GM18517 (cell line): ENCODE results near the gene SLC22A4.

Source experiments
- ATAC-seq: cut with Tn5 transposase; IDR thresholded peaks from one replicate; pipeline ENCODE4 v1.9.1; 2021; ENCODE audit warnings: mild to moderate bottlenecking, moderate library complexity; ENCODE audit not compliant: unreplicated experiment

The SLC22A4 gene

GRCh38 chr5:132297211-132297940, 3.2 kb downstream of the SLC22A4 start:
- ATAC-seq: no peak

- no peak for ATAC-seq
Measured at GRCh38 chr5:132298298-132299212, 4.4 kb downstream of the SLC22A4 start.

GRCh38 chr5:132299917-132300316, 5.7 kb downstream of the SLC22A4 start:
- ATAC-seq: no peak

- no peak for ATAC-seq
Measured at GRCh38 chr5:132300577-132301343, 6.6 kb downstream of the SLC22A4 start.

GRCh38 chr5:132301344-132302271, 7.4 kb downstream of the SLC22A4 start:
- ATAC-seq: no peak

GRCh38 chr5:132302413-132302812, 8.2 kb downstream of the SLC22A4 start:
- no peak for ATAC-seq

GRCh38 chr5:132303589-132303988, 9.4 kb downstream of the SLC22A4 start:
- ATAC-seq: no peak

- no peak for ATAC-seq
Measured at GRCh38 chr5:132305420-132305819, 11.2 kb downstream of the SLC22A4 start.

- no peak for ATAC-seq
Measured at GRCh38 chr5:132308701-132309100, 14.5 kb downstream of the SLC22A4 start.

GRCh38 chr5:132309679-132310078, 15.5 kb downstream of the SLC22A4 start:
- no peak for ATAC-seq

- ATAC-seq: no peak
Measured at GRCh38 chr5:132310141-132310834, 16.1 kb downstream of the SLC22A4 start.

GRCh38 chr5:132313366-132313765, 19.2 kb downstream of the SLC22A4 start:
- no peak for ATAC-seq

GRCh38 chr5:132313961-132314432, 19.8 kb downstream of the SLC22A4 start:
- no peak for ATAC-seq

- ATAC-seq: no peak
Measured at GRCh38 chr5:132315529-132316067, 21.4 kb downstream of the SLC22A4 start.

- ATAC-seq: no peak
Measured at GRCh38 chr5:132319975-132320374, 25.8 kb downstream of the SLC22A4 start.

GRCh38 chr5:132321109-132321721, 27.0 kb downstream of the SLC22A4 start:
- ATAC-seq: no peak

- ATAC-seq: no peak
Measured at GRCh38 chr5:132322266-132322665, 28.1 kb downstream of the SLC22A4 start.

GRCh38 chr5:132323202-132323601, 29.0 kb downstream of the SLC22A4 start:
- ATAC-seq: no peak

- ATAC-seq: no peak
Measured at GRCh38 chr5:132325691-132326090, 31.5 kb downstream of the SLC22A4 start.
